GM12892 (cell line): ENCODE results near the gene REXO1.

Source experiments
- POLR2A ChIP-seq: IDR thresholded peaks from 2 replicates; pipeline ENCODE4 v1.6.1; 2011; ENCODE audit warnings: low read depth, low read length, control low read depth
- POLR2AphosphoS5 ChIP-seq: IDR thresholded peaks from 2 replicates; pipeline ENCODE4 v1.6.1; 2011; ENCODE audit warnings: low read depth, low read length, control low read depth
- TAF1 ChIP-seq: IDR thresholded peaks from 2 replicates; pipeline ENCODE4 v1.6.1; 2011; ENCODE audit warnings: low read depth, mild to moderate bottlenecking, control low read depth, low read length, borderline replicate concordance

- TF ChIP-seq POLR2A (no peak), TAF1 (no peak), POLR2AphosphoS5 (no peak)
Observed at GRCh38 chr19:1794424-1795172, 53.7 kb downstream of the REXO1 start.
